Measurements from ENCODE around the gene LRRC2.
"Not testable (repeated sequence)": the region's sequence is repeated elsewhere in the genome, so short reads cannot be mapped to it uniquely, and the experiment has no call there.

Gene LRRC2

GRCh38 chr3:46536758-46537157 is 29.3 kb downstream of the LRRC2 start:
- Mint-ChIP-seq H3K27ac (peak overlapping the region; percentile 7), H3K36me3 (no peaks in the 10 kb centered on the region), H3K9me3 (ENCODE audit: low read depth) (no peaks in the 10 kb centered on the region), H3K4me1 (ENCODE audit: low read depth) (peaks cover 49% of the 10 kb centered on the region), H3K27me3 (peaks cover 2% of the 10 kb centered on the region), H3K4me3 (no peak overlapping the region)

DNA sequence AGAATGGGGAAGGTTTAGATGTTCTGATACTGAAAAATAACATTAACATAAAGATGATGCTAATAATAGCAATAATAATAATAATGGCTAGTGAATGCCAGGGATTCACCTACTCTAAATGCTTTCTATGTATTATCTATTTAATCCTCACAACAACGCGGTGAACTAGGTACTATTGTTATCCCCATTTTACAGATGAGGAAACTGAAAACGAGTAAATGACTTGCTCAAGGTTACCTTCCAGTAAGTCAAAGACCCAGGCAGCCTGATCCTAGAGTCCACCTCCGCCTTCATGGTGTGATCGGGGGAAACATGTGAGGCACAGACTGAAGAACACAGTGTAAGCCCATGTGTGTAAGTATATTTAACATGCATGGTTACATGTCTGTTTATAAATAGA is 30.4 kb downstream of the LRRC2 start:
- no peak overlapping the region for H3K4me3 Mint-ChIP-seq
- H3K4me1 Mint-ChIP-seq (ENCODE audit: low read depth), result peaks cover 48% of the 10 kb centered on the region
- H3K27ac Mint-ChIP-seq, result no peak overlapping the region
- peaks cover 2% of the 10 kb centered on the region for H3K27me3 Mint-ChIP-seq
- H3K36me3 Mint-ChIP-seq, result no peaks in the 10 kb centered on the region
- no peaks in the 10 kb centered on the region for H3K9me3 Mint-ChIP-seq (ENCODE audit: low read depth)

DNA sequence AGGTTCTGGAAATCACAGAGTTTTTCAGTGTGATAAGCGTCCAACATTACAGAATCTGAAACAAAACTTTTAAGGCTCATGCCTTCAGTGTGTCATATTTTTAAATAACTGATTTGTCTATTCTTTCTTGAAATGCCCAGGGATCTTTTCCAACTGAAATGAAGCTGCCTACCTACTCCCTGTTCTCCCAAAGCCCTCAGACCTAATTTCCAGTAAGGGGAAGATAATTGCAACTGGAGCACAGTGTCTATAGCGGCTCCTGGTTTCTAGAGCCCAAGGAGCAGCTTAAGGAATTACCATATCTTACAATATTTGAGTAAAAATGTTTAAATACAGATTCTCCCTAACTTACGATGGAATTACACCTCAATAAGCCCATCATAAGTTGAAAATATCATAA is 33.0 kb downstream of the LRRC2 start:
- H3K4me1 Mint-ChIP-seq (ENCODE audit: low read depth), result peaks cover 27% of the 10 kb centered on the region
- H3K36me3 Mint-ChIP-seq, result no peaks in the 10 kb centered on the region
- no peak overlapping the region for H3K27ac Mint-ChIP-seq
- no peaks in the 10 kb centered on the region for H3K9me3 Mint-ChIP-seq (ENCODE audit: low read depth)
- H3K27me3 Mint-ChIP-seq, result peaks cover 2% of the 10 kb centered on the region
- H3K4me3 Mint-ChIP-seq, result no peak overlapping the region

GRCh38 chr3:46527239-46527638 is 38.9 kb downstream of the LRRC2 start:
- Mint-ChIP-seq H3K4me3 (no peak overlapping the region), H3K4me1 (ENCODE audit: low read depth) (no peaks in the 10 kb centered on the region), H3K27me3 (peaks cover 2% of the 10 kb centered on the region), H3K9me3 (ENCODE audit: low read depth) (no peaks in the 10 kb centered on the region), H3K27ac (no peak overlapping the region), H3K36me3 (no peaks in the 10 kb centered on the region)

DNA sequence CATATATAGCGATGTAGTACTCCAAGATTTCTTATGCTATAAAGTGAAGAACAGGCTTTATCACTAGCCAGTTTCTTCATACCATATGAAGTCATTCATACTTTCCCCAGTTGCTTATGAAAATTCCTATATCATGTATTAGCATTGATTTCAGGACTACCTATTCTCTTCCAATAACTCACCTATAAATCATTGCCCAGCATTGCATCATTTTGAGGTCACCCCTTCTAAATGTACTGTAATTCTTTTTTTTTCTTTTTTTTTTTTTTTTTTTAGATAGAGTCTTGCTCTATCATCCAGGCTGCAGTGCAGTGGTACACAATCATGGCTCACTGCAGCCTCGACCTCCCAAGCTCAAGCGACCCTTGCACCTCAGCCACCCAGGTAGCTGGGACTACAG is 41.3 kb downstream of the LRRC2 start:
- H3K36me3 Mint-ChIP-seq, result no peaks in the 10 kb centered on the region
- H3K27me3 Mint-ChIP-seq, result peaks cover 2% of the 10 kb centered on the region
- no peaks in the 10 kb centered on the region for H3K9me3 Mint-ChIP-seq (ENCODE audit: low read depth)
- H3K4me3 Mint-ChIP-seq, result no peak overlapping the region
- no peak overlapping the region for H3K27ac Mint-ChIP-seq
- no peaks in the 10 kb centered on the region for H3K4me1 Mint-ChIP-seq (ENCODE audit: low read depth)

GRCh38 chr3:46524008-46524407 is 42.1 kb downstream of the LRRC2 start:
- no peak overlapping the region for H3K4me3 Mint-ChIP-seq
- peaks cover 2% of the 10 kb centered on the region for H3K27me3 Mint-ChIP-seq
- no peaks in the 10 kb centered on the region for H3K4me1 Mint-ChIP-seq (ENCODE audit: low read depth)
- H3K9me3 Mint-ChIP-seq (ENCODE audit: low read depth), result no peaks in the 10 kb centered on the region
- no peaks in the 10 kb centered on the region for H3K36me3 Mint-ChIP-seq
- no peak overlapping the region for H3K27ac Mint-ChIP-seq

- Mint-ChIP-seq H3K27me3 (peaks cover 2% of the 10 kb centered on the region), H3K36me3 (no peaks in the 10 kb centered on the region)
These were observed 42.5 kb downstream of the LRRC2 start for GRCh38 chr3:46523556-46523955.

DNA sequence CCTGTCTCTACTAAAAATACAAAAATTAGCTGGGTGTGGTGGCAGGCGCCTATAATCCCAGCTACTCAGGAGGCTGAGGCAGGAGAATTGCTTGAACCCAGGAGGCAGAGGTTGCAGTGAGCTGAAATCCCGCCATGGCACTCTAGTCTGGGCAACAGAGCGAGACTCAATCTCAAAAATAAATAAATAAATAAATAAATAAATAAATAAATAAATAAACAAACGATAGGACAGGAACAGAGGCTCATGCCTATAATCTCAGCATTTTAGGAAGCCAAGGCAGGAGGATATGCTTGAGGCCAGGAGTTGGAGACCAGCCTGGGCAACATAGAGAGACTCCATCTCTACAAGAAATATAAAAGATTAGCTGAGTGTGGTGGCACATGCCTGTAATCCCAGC is 43.9 kb downstream of the LRRC2 start:
- not testable (repeated sequence) for H3K36me3 Mint-ChIP-seq; H3K27ac Mint-ChIP-seq; H3K9me3 Mint-ChIP-seq (ENCODE audit: low read depth); H3K4me3 Mint-ChIP-seq; H3K27me3 Mint-ChIP-seq; H3K4me1 Mint-ChIP-seq (ENCODE audit: low read depth)

More at GRCh38 chr3:46523556-46523955, 42.5 kb downstream of the LRRC2 start:
- Mint-ChIP-seq H3K4me1 (ENCODE audit: low read depth) (no peaks in the 10 kb centered on the region), H3K27ac (no peak overlapping the region), H3K9me3 (ENCODE audit: low read depth) (no peaks in the 10 kb centered on the region), H3K4me3 (no peak overlapping the region)

DNA sequence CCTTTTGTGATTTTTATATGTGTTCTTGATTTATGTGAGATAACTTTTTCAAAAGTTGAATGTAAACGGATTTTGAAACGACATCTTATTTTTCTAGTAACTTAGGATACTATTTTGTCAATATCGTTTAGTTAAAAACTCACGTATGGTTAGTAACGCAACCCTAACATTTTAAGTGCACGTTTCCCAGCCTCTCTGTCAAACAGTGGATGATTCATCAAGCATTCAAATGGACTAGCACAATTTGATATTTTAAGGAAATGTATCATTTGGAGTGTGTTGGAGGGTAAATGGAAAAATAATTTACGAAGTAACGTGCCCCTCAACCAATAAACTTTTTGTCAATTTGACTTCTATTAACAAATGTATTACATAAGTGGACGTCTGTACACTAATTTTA is 45.0 kb downstream of the LRRC2 start:
- Mint-ChIP-seq H3K36me3 (no peaks in the 10 kb centered on the region), H3K9me3 (ENCODE audit: low read depth) (no peaks in the 10 kb centered on the region), H3K27me3 (peaks cover 2% of the 10 kb centered on the region), H3K4me1 (ENCODE audit: low read depth) (no peaks in the 10 kb centered on the region), H3K4me3 (no peak overlapping the region), H3K27ac (no peak overlapping the region)

DNA sequence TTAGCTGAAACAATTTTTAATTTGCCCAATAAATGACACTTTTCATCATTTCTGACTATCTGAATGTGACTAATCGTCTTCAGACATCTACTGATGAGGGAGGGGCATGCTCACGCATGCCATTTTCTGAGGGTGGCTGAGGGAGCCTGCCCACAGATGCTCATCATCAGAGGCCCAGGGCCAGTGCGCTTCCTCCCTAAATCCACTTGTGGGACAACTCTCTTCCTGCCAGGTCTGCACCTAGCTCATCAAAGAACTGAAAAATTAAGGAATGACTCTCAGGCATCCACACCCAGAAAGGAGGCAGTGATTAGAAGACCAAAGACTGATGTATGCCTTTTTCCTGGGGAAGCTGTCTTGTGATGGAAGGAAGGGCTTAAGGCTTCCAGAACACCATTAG is 45.6 kb downstream of the LRRC2 start:
- Mint-ChIP-seq H3K4me3 (no peak overlapping the region), H3K27me3 (peaks cover 2% of the 10 kb centered on the region), H3K4me1 (ENCODE audit: low read depth) (no peaks in the 10 kb centered on the region), H3K36me3 (no peaks in the 10 kb centered on the region), H3K27ac (no peak overlapping the region), H3K9me3 (ENCODE audit: low read depth) (no peaks in the 10 kb centered on the region)

DNA sequence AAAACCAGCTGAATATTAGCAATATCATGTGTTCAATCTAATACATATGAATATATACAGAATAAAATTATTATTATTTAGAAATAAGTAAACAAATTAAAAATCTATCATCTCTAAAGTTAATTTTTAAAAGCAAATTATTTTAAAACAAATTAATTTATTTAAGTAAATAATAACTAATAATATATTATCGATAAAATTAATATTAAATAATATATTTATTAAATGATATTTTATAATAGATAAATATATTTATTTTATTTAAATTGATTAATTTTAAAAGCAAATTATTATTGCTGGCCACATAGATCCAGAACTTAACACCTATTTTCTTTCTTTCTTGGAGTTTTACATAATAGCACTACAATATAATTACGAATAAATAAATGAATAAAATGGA is 46.1 kb downstream of the LRRC2 start:
- Mint-ChIP-seq H3K4me1 (ENCODE audit: low read depth) (no peaks in the 10 kb centered on the region), H3K9me3 (ENCODE audit: low read depth) (no peaks in the 10 kb centered on the region), H3K27me3 (peaks cover 2% of the 10 kb centered on the region), H3K27ac (no peak overlapping the region), H3K36me3 (no peaks in the 10 kb centered on the region), H3K4me3 (no peak overlapping the region)

GRCh38 chr3:46517784-46518181 is 48.3 kb downstream of the LRRC2 start:
- no peak overlapping the region for H3K27ac Mint-ChIP-seq
- no peak overlapping the region for H3K4me3 Mint-ChIP-seq
- no peaks in the 10 kb centered on the region for H3K27me3 Mint-ChIP-seq
- no peaks in the 10 kb centered on the region for H3K4me1 Mint-ChIP-seq (ENCODE audit: low read depth)
- H3K9me3 Mint-ChIP-seq (ENCODE audit: low read depth), result no peaks in the 10 kb centered on the region
- H3K36me3 Mint-ChIP-seq, result no peaks in the 10 kb centered on the region

GRCh38 chr3:46517016-46517783 is 48.9 kb downstream of the LRRC2 start:
- Mint-ChIP-seq H3K36me3 (no peaks in the 10 kb centered on the region), H3K27ac (no peak overlapping the region), H3K9me3 (ENCODE audit: low read depth) (no peaks in the 10 kb centered on the region), H3K4me1 (ENCODE audit: low read depth) (no peaks in the 10 kb centered on the region), H3K27me3 (no peaks in the 10 kb centered on the region), H3K4me3 (no peak overlapping the region)

GRCh38 chr3:46516521-46516920 is 49.6 kb downstream of the LRRC2 start:
- Mint-ChIP-seq H3K9me3 (ENCODE audit: low read depth) (no peaks in the 10 kb centered on the region), H3K4me3 (no peak overlapping the region), H3K27me3 (no peaks in the 10 kb centered on the region), H3K36me3 (no peaks in the 10 kb centered on the region), H3K4me1 (ENCODE audit: low read depth) (no peaks in the 10 kb centered on the region), H3K27ac (no peak overlapping the region)

GRCh38 chr3:46512191-46512749 is 53.8 kb downstream of the LRRC2 start:
- Mint-ChIP-seq H3K9me3 (ENCODE audit: low read depth) (no peaks in the 10 kb centered on the region), H3K27me3 (no peaks in the 10 kb centered on the region), H3K27ac (no peak overlapping the region), H3K4me3 (no peak overlapping the region), H3K4me1 (ENCODE audit: low read depth) (no peaks in the 10 kb centered on the region), H3K36me3 (no peaks in the 10 kb centered on the region)

DNA sequence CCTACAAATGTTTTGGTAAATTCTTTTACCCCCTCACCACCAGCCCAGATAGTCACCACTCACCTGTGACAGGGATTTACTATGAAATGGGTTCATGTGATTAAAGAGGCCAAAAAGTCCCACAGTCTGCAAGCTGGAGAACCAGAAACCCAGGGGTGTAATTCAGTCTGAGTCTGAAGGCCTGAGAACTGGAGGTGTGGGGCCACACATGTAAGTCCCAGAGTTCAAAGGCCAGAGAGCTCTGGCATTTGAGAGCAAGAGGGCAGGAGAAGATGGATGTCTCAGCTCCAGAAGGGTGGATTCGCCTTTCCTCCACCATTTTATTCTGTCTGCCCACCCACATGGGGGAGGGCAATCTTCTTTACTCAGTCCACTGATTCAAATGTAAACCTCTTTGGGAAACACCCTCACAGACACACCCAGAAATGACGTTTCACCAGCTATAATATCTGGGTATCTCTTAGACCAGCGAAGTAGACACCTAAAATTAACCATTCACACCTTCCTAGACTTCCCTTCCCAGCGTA is 56.4 kb downstream of the LRRC2 start:
- H3K36me3 Mint-ChIP-seq, result peaks cover 3% of the 10 kb centered on the region
- H3K4me3 Mint-ChIP-seq, result no peak overlapping the region
- H3K27ac Mint-ChIP-seq, result no peak overlapping the region
- H3K4me1 Mint-ChIP-seq (ENCODE audit: low read depth), result peaks cover 8% of the 10 kb centered on the region
- H3K9me3 Mint-ChIP-seq (ENCODE audit: low read depth), result peaks cover 4% of the 10 kb centered on the region
- no peaks in the 10 kb centered on the region for H3K27me3 Mint-ChIP-seq

All from activated naive CD8-positive, alpha-beta T cell (primary cell).